ENCODE measurements around the gene HS2ST1.

HS2ST1 gene

DNA sequence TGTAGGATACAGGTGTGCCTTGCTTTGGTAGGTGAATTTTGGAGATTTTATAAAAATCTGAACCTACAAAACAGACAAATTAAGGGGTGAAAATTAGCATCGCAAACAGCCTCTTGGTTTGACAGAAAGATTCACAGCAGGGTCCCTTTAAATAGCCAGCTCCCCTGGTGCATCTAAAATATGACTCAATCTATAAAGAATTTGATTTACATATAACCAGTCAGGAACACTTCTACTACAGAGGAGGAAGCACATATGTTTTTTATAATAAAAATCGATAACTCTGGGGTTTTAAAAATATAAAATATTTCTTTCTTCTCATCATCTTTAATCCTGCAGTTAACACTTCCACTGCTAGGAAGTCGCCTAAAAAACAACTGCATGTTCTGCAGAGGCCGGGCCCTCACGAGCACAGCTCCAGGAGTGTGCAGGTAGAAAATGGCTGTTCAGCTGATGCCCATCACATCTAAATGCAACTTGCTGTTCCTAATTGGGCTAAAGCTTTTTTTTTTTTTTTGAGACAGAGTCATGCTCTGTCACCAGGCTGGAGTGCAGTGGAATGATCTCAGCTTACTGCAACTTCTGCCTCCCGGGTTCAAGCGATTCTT, 203.4 kb downstream of the HS2ST1 start:
- no peak for DNase-seq

DNA sequence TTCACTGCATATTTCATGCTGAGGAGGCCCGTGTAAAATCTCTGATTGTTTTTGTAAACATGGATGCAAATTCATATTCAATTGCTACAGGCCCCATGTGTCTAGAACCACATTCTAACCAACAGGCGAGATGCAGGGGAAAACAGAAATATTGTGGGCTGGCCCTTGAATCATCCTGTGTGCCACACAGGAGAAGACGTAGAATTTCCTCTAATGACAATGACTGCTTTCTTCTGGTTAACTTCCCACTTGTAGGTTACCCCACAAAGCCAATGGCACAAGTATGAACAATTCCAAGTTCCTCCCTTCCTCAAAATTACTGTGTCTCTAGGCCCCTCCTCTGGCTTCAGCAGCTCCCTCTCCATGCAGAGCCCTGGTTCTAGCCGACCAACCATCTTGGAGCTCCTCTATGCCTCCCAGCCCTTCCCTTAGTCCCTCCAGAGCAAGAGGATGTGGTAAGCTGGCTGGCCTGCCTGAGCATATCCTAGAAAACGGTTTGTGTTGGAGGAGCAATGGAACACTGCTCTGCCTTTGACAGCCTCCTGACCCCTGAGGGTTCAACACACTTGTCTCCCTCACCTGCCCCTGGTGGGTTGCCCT, 205.2 kb downstream of the HS2ST1 start:
- DNase-seq: no peak

DNA sequence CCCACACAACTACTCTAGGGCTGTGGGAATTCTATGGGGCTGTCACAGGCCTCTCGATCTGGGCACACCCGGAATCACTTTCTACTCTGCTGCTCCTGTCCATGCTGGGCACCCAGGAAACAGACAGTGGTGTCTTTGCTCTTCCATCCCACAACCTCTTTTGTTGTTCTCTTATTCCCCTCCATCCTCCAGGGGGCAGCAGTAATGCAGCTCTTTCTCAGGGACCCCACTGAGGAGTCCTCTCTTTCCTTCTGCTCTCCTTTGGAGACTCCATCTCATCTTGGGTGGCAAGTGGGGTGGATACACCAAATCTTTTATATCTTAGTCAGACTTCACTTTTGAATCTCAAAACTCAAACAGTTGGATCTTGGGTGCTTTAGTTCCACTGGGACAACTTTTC, 206.3 kb downstream of the HS2ST1 start:
- no peak for DNase-seq

DNA sequence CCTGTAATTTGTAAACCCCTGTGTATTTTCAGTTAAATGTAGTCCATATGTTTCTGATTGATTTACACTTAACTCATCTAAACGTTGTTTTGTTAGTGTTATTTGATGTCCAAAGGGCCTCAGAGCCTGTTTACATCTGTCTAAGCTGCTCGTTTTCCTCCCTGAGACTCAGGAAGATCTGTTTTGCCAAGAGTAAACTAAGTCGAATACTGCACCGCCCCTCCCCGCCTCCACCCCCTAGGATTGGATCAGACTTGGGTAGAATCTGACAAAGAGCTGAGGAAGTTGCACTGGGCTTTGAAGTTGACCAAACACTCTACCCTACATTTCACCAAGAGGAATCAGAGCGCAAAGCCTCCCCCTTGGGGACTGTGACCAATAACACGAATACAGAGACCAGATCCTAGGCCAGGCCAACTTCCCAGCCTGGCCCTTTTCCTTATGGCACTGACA, 207.3 kb downstream of the HS2ST1 start:
- DNase-seq: no peak

DNA sequence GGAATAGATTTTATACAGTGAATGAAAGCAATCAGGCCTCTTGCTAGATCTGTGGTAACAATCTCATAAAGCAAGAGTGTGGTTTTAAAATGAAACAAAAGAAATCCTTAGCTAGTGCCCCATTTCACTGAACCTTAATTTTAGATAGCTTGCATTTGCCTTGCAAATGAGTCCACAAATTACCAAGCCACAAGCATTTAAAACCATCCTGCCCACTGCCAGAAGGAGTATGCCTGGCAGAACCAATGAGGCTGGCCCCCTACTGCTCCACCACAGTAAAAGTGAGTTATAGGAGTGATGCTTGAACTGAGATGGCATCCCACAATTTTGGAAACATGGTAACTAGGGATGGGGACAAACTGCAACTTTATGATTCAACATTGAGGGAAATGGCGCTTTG, 207.8 kb downstream of the HS2ST1 start:
- DNase-seq: no peak

DNA sequence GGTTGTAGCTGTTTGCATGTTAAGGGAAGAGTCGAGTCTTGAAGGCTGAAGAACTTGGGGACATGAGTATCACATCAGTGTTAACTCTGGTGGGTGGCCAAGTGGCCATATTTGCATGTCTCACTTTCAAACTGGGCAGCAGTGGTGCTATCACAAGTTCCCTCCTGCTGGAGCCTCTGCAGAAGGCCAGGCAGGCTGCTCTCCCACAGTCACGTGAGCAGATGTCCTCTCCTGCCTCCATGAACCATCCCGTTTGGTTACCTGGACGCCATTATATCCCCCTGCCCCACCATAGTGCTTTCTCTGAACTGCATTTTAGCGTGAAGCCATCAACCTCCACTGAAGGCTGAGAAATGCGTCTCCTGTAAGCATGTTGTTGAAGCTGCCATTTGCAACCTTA, 209.2 kb downstream of the HS2ST1 start:
- no peak for DNase-seq

DNA sequence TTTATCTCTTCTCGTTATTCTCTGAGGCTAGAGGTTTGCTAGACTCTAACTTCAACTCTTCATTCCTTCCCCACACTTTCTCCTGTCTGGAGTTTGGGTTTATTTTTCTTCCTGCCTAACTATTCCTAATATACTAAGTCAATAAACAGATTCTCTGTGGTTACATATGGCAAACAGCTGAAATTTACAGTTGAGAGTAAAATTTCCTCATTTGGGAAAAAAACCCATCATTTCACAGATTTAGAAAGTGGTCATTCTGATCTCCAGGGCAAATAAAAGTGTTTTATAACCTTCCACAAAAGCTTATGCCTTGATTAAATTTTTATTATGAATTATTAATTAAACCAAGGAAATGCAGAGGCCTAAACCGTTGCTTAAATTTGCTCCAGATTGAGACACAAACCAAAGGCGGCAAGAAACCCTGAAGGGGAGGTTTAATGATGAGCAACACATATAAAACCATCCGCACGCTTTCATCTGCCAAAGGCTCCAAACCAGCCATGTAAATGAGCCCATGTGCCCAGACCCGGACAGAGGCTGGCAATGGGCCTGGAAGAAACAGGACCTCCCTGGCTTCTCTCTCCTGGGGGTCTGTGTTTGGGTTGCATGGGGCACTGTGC, 212.6 kb downstream of the HS2ST1 start:
- no peak for DNase-seq

DNA sequence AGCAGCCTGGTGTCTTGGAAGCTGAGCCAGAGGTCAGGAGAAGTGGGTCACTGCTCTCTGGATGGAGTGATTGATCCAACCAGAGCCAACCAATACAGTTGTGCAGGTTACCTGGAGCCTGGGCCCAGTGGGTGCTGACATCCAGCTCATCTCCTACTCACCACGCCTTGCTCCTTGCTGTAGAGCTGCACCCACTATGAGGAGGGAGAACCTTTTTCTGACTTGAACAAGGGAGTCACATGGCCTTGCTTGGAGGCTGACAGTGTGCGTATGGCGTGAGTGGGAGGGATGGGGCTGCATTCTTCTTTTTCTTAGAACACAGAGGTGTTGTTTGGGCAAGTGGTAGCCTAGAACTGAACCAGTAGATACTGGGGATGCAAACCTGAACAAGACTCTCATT, 213.1 kb downstream of the HS2ST1 start:
- no peak for DNase-seq

DNA sequence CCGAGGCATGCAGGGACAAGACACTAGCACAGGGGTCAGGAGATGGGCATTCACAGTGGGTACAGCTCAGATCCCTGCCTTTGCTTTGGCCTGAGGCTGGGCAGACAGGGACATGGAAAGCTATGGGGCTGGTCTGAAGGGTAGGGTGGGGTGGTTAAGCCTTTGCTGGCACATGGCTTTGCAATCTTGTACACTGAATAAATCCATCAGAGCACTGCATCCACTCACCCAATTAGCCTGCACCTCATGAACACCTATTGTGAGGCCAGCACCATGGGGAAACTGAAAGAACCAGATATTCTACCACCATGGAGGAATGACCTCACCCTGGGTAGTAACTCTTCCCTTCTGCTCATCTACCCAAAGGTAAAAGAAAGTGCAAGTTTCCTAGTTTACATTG, 214.6 kb downstream of the HS2ST1 start:
- DNase-seq: no peak

DNA sequence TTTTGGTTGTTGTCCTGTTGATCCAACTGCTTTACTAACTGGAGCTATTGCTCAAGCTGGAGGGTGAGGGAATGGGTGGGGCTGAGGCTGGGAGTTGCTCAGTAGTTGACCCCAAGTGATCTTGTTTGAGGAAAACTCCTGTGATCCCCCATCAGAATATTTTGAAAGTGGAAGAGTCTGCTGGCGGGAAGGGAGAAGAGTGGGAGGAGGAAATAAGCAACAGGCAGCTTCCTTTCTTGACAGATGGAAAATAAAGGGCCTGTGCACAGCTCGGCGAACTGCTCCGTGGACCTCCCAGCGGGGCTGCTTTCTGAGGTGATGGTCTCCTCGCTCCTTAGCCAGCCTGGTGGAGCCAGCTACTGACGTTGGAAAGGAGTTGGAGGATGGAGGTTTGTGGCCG, 215.2 kb downstream of the HS2ST1 start:
- no peak for DNase-seq

DNA sequence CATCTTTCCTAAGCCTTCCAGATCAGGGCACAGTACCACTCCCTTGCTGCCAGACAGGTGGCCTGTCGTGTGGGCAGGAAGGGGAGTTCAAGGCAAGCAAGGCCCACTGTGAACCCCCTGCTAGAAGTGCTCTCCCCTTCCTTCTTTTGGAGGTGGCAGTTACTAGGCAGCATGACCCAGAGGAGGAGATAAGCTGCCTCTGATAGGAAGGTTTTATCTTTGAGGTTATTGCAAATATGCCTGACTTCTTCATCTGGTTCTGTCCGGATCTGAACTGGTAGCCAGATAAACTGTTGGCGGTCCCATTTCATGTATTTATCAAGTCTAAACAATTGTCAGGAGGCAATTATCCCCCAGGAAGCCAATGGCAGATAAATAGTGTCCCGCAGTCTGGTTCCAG, 216.0 kb downstream of the HS2ST1 start:
- DNase-seq: no peak

DNA sequence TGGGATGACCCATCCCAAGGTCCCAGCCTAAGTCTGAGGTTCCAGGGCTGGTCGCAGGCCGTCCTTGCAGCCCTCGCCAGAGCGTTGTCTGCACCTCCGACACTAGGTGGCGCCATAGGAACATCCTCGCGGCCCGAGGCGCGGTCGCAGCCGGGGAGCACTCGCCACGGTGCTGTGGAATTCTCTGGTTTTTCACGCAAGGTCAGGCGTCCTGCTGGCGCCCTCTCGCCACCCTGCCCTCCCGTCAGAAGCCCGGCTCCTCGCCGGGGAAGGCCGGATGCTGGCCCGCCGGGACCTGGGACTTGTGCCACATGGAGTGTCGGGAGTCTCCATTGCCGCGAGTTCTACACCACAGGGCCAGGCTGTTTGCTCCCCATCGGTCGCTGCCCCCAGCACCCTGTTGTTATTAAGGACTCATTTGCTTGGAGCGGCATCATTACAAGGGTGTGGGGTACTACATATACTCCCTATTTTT, 217.4 kb downstream of the HS2ST1 start:
- DNase-seq: peak; percentile 74

DNA sequence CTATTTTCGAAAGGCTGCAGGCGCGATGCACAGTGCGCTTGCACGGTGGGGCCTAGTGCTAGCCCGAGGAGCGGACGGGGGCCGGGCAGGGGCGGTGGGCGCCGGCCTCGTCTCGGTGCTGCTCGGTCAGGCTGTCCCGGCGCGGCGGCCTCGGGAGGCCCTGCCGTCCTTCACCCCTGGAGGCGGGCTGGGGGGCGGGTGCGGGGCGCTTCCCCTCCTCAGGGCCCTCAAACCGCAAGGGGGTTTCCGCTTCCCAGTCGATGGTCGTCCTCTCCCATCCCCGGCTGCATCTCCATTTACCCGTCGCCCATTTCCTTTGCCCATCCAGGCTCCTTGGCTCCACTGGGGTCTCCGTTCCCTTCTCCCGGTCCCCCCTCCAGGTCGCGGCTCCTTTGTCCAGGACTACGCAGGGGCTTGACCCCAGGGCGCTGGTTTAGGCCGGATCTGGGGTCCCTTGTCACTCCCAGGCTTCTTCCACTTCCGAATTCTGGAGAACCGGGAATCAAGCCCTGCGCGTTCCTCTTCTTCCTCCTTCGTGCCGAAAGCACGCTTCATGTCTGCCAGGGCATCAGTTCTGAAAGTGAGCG, 217.9 kb downstream of the HS2ST1 start:
- DNase-seq: no peak

DNA sequence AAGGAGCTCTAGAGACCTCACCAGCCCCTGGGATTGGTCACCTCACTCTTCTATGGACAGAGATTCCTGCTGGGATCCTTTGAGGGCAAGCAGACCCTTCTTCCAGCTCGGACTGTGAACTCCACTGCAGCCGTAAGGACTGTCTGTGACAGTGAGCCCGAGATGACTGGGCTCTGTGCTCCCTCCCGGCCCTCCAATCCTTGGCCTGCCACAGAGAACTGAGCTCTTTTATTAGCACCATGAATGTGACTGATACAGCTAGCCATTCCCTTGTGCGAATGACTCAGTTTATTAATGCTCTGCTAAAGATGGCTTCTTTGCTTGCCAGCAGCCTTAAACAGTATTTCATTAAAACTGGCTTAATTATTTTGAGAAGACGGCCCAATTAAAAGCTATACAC, 219.6 kb downstream of the HS2ST1 start:
- no peak for DNase-seq

DNA sequence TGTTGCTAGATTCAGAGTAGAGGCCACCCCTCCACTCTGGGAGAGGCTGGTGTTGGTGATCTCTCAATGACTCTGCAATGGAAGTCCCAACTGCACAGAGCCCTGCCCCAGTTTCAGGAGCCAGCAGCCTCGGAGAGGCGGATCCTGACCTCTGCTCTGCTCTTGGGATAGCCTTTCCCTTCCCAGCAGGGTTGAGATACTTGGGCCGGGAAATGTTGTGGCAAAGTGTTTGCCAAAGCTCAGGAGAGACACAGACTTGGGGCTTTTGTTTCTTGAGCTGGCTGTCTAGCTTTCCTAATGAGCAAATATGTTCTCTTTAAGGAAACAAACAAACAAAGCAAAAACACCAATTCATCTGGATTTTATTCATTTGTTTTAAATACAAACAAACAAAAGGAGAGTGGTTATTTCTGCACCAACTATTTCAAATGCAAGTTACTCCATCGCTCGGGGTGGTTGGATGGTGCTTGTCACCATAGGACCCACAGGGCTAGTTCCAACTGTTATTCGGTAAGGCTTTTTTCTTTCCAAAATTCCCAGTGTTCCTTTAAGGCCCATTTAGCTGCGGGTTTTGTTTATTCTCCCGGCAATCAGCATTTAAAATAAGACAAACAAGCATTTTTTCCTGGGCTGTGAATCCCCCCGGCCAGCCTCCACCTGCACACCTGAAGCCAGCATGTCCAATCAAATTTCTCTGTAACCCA, 220.3 kb downstream of the HS2ST1 start:
- DNase-seq: no peak

DNA sequence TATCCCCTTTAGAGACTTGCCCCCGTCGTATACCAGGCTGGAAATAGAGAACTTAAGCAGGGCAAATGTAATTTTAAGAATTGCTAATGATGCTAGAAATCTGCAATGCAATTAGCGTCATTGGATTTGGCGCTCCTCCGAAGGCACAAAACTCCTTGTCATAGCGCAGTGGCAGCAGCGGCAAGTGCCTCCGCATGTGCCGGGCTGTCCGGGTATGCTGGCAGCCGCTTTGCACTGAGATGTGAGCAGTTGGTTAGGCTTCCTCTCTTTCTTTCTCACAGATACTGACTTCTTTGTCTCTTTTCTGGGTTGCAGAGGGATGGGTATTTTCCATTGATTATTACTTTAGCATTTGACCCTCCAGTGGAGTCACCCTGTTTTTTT, 220.9 kb downstream of the HS2ST1 start:
- no peak for DNase-seq

DNA sequence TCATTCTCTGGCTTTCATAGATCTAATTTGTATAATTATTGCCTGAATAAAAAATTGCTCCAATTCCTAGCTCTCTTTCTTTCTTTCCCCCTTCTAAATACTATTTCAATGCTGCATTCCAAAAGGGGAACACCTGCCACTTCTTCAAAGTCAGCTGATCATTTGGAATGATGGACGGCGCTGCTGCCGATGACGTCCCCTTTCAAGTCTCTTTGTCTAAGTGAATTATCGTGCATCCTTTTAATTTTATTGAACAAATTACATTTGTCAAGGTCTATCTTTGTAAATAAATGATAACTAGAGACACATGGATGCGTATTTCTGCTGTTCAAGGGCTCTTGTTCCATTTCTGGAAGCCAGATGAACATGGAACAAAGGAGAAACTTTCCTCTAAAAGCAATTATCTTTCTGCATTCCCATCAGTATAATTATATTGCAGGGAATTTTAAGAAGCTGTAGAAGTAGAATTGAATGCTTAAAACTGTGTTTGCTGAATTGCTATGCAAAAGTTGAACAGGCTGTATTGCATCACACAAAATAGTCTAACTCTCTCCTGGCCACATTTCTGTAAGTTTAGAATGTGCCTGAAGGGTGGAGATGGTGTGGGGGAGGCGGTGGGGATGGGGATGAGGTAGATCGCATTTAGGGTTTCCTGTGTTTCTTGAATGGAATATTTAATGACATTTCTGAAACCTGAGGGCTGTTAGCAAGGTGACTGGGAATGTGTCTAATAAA, 222.3 kb downstream of the HS2ST1 start:
- DNase-seq: no peak

DNA sequence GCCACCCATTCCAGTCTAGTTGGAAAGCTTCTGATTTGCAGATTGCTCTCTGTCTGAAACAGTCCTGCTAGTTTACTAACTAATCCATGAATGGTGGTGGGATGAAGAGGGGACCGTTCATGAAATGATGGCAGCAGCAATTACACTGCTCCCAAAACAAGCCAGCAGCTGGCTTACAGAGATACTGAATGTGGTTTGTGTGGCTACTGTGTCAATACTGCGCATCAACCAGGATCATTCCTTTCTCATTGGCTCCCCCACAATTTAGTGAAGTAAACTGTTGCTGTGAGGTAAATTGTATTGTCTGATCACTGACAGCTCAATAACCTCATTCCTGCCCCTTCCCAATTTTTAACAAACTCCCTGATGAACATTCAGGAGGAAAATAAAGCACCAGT, 222.9 kb downstream of the HS2ST1 start:
- no peak for DNase-seq

DNA sequence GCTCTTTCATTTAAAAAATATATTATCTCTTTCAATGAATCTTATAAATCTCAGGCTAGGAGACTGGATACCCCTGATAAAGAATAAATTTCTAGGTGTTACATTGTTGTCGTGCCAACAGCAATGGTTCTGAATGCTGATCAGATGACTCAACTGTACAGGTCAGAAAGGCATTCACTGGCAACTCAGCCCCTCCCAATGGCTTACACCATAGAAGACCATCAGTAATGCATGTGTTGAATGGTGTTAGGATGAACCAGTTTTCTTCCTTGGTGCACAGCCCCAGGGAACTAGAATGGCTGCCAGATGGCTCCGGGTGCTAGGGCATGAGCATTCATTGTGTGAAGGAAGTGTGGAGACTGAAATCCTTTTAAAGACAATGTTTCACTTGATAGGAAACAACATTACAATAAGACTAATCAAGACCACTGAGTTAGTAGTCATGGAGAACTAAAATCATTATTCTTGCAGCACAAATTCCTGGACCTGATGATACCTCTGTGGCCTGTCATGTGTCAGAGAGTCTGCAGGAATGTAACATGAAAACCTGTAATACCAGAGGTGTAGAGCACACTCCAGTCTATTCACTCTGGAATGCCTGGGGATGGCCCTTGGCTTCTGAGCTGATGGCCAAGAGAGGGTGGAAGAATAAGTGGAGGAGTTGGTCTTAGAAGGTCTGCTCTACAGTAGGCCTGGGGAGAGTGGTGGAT, 226.6 kb downstream of the HS2ST1 start:
- no peak for DNase-seq

DNA sequence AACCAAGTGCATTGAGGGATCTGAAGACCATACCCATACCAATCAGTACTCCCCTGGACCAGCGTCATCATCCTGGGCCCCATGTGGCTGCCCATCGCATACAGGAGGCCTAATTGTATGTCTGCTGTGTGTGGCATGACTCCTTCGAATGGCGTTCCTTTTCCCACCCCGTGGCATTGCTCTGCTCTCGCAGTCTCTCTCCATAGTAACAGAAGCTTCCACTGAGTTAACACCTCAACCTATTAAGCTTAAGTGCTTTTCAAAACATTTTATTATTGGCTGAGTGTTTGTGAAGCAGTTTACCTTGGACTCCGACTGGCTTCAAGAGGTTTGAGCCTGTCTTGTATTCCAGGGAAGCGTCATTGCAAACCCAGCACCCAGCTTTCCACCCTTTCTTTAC, 227.1 kb downstream of the HS2ST1 start:
- DNase-seq: no peak

DNA sequence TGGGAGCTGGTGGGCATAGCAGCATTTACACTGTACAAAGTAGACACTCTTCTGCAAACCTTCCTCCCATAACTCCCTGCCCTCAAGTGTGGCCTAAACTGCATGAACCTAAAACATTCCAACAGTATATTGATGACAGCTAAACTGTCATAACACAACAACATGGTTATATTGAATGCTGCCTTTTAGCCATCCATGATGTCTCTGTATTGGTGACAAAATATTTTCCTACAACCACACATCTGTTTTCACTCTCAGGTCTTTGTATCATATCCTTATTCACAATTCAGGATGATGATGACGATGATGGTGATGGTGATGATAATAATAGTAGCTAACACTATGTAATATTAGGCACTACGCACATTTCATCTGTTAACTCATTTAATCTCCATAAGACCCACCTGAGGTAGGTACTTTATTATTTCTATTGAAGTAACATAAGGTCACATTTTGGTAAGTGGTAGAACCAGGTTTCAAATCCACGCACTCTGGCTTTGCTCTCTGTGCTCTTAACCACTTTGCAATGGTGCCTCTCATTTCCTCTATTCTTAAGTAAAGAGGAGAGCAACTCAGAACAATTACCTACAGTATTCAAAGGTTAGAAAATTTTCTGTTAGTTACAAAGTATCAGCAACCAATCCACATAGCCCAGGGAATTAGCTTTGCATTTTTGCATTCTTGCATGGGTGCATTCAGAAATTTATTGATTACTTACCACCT, 229.1 kb downstream of the HS2ST1 start:
- DNase-seq: no peak

Data from stimulated activated CD4-positive, alpha-beta T cell treated with anti-CD3 and anti-CD28 coated beads, Interleukin-4, amount 100 ng/mL, for 1 hour (primary cell).